GM21529 (cell line): Measurements from ENCODE around the gene SCN3A.

Source experiments
- ATAC-seq: cut with Tn5 transposase; IDR thresholded peaks from one replicate; pipeline ENCODE4 v1.9.1; 2021; ENCODE audit not compliant: unreplicated experiment

Gene SCN3A

GRCh38 chr2:165058476-165059265, 145.2 kb downstream of the SCN3A start:
- ATAC-seq = no peak

GRCh38 chr2:165057931-165058330, 145.9 kb downstream of the SCN3A start:
- no peak for ATAC-seq

- no peak for ATAC-seq
Observed at GRCh38 chr2:165057308-165057707, 146.5 kb downstream of the SCN3A start.

- no peak for ATAC-seq
Observed at GRCh38 chr2:165056564-165056963, 147.3 kb downstream of the SCN3A start.

GRCh38 chr2:165055082-165055851, 148.6 kb downstream of the SCN3A start:
- ATAC-seq = no peak

GRCh38 chr2:165054652-165055051, 149.2 kb downstream of the SCN3A start:
- ATAC-seq = no peak

GRCh38 chr2:165044505-165045303, 159.1 kb downstream of the SCN3A start:
- ATAC-seq = no peak
